HepG2 (cell line): Measurements from ENCODE around the gene ACSS2. TPM values are rescaled to one million over a fixed set of nuclear protein-coding genes. Genes with fewer than 3 reads are reported as not detected.

ENCODE experiments used
- ATAC-seq: fragments of 200-7000 bp; cut with Tn5 transposase; 3 replicates; pipeline ENCODE4 v1.9.1; 2020; ENCODE audit warnings: mild to moderate bottlenecking, moderate library complexity
- BruUV-seq: library from RNA; stranded (reverse); fragments of 400-500 nt; replicated peaks from 2 replicates; lab custom pipeline; 2021; lab: Mats Ljungman, UMichigan
- CTCF ChIA-PET: fragments of 300-600 bp; formaldehyde crosslinking; extraction: SDS; loops from one replicate; lab custom pipeline; 2021; ENCODE audit warnings: low total read pairs, inconsistent platforms, low intra/inter-chr PET ratio; lab: Yijun Ruan, JAX
- POLR2A ChIA-PET: fragments of 350-600 bp; sonication (Branson Sonifier 250); formaldehyde crosslinking; loops from one replicate; lab custom pipeline; 2020; ENCODE audit warnings: antibody characterized with exemption, inconsistent platforms; lab: Yijun Ruan, JAX
- DNase-seq: peaks from one replicate; pipeline ENCODE4 v3.0.0-alpha.2; 2015; ENCODE audit warnings: low spot score
- FAIRE-seq: peaks from 3 replicates; lab custom pipeline; 2011; peaks lifted over from hg19 to GRCh38; lab: Jason Lieb, UNC
- H2AFZ ChIP-seq: one replicate; pipeline ENCODE4 v1.6.1; 2011; ENCODE audit warnings: low read length, inconsistent platforms
- H3K27ac ChIP-seq: fragments of 300-600 bp; 3 replicates; pipeline ENCODE4 v1.8.0; 2011; ENCODE audit warnings: mixed run types, mild to moderate bottlenecking, mixed read lengths, low read length, inconsistent platforms; ENCODE audit not compliant: insufficient read depth; ENCODE audit errors: extremely low read length
- H3K27me3 ChIP-seq, 2 experiments: fragments of 200-600 bp in 1 of 2; 2 replicates in 1 of 2; 3 replicates in 1 of 2; pipeline versions ENCODE4 v1.6.0 to v1.8.0; 2011; ENCODE audit warnings: low read length in 2 of 2, mild to moderate bottlenecking in 2 of 2, moderate library complexity in 2 of 2, inconsistent platforms in 1 of 2; ENCODE audit not compliant: insufficient read depth in 2 of 2, control insufficient read depth in 1 of 2
- H3K36me3 ChIP-seq, 2 experiments: fragments of 200-600 bp in 1 of 2; replicated peaks in 1 of 2; 2 replicates in 1 of 2; 3 replicates in 1 of 2; pipeline versions ENCODE4 v1.5.1 to v1.8.0; 2011; ENCODE audit warnings: low read length in 2 of 2, inconsistent platforms in 1 of 2; ENCODE audit not compliant: insufficient read depth in 2 of 2, control insufficient read depth in 1 of 2
- H3K4me1 ChIP-seq: 2 replicates; pipeline ENCODE4 v1.5.1; 2012; ENCODE audit warnings: low read length, inconsistent platforms; ENCODE audit not compliant: insufficient read depth
- H3K4me2 ChIP-seq: 2 replicates; pipeline ENCODE4 v1.6.0; 2011; ENCODE audit warnings: low read depth, low read length, inconsistent platforms
- H3K4me3 ChIP-seq, 3 experiments: fragments of 200-600 bp in 1 of 3; sonication (generic), shearing (Covaris generic) in 1 of 3; replicated peaks in 1 of 3; 2 replicates each; pipeline ENCODE4 v1.5.1; 2011 to 2016; ENCODE audit warnings: low read length in 3 of 3, inconsistent platforms in 2 of 3, low read depth in 2 of 3, mild to moderate bottlenecking in 2 of 3, control low read depth in 1 of 3, mixed read lengths in 1 of 3; ENCODE audit not compliant: insufficient read depth in 1 of 3
- H3K79me2 ChIP-seq: one replicate; pipeline ENCODE4 v1.6.1; 2011; ENCODE audit warnings: low read length, inconsistent platforms; ENCODE audit not compliant: insufficient read depth
- H3K9ac ChIP-seq: 2 replicates; pipeline ENCODE4 v1.6.0; 2011; ENCODE audit warnings: mild to moderate bottlenecking, low read depth, low read length, inconsistent platforms; ENCODE audit not compliant: insufficient read depth
- H3K9me3 ChIP-seq: 2 replicates; pipeline ENCODE4 v1.5.1; 2012; ENCODE audit warnings: mild to moderate bottlenecking, low read length
- H4K20me1 ChIP-seq: 2 replicates; pipeline ENCODE4 v1.6.0; 2011; ENCODE audit warnings: inconsistent platforms, mild to moderate bottlenecking, low read length, moderate library complexity; ENCODE audit not compliant: insufficient read depth
- BORCS8-MEF2B ChIP-seq: sonication (generic); formaldehyde crosslinking; IDR thresholded peaks from 2 replicates; pipeline ENCODE4 v1.8.0; 2022; ENCODE audit warnings: mild to moderate bottlenecking, missing genetic modification reagents
- GLI4 ChIP-seq: sonication (generic); formaldehyde crosslinking; IDR thresholded peaks from 2 replicates; pipeline ENCODE4 v1.5.1; 2020; ENCODE audit warnings: missing genetic modification reagents, mild to moderate bottlenecking, moderate library complexity, borderline replicate concordance
- LCORL ChIP-seq, 2 experiments: fragments of 450-650 bp in 1 of 2; sonication (generic) in 1 of 2; formaldehyde crosslinking in 1 of 2; IDR thresholded peaks; 2 replicates each; pipeline versions ENCODE4 v1.5.0 to v1.6.1; 2017 to 2020; ENCODE audit warnings: antibody characterized with exemption in 1 of 2, missing genetic modification reagents in 1 of 2
- MED1 ChIP-seq: sonication (generic); formaldehyde crosslinking; IDR thresholded peaks from 2 replicates; pipeline ENCODE4 v1.4.0; 2020; ENCODE audit warnings: missing genetic modification reagents
- PHF8 ChIP-seq: sonication (generic); formaldehyde crosslinking; IDR thresholded peaks from 2 replicates; pipeline ENCODE4 v1.5.0; 2020; ENCODE audit warnings: missing genetic modification reagents
- ZEB1 ChIP-seq: IDR thresholded peaks from 2 replicates; pipeline ENCODE4 v1.6.1; 2012; ENCODE audit warnings: mild to moderate bottlenecking, low read depth, inconsistent platforms; ENCODE audit not compliant: insufficient replicate concordance
- ZFP36L1 ChIP-seq: sonication (generic); formaldehyde crosslinking; IDR thresholded peaks from 2 replicates; pipeline ENCODE4 v1.8.0; 2022; ENCODE audit warnings: mild to moderate bottlenecking, missing genetic modification reagents, moderate library complexity
- ZMYM3 ChIP-seq: sonication (generic); formaldehyde crosslinking; IDR thresholded peaks from 2 replicates; pipeline ENCODE4 v1.5.1; 2020; ENCODE audit warnings: mild to moderate bottlenecking, missing genetic modification reagents
- ZNF136 ChIP-seq: sonication (generic); formaldehyde crosslinking; IDR thresholded peaks from 2 replicates; pipeline ENCODE4 v1.8.1; 2022; ENCODE audit warnings: low read depth, mild to moderate bottlenecking, moderate library complexity, missing genetic modification reagents
- ZNF546 ChIP-seq: sonication (generic); formaldehyde crosslinking; conservative IDR thresholded peaks from 2 replicates; pipeline ENCODE4 v1.8.1; 2023; ENCODE audit warnings: mild to moderate bottlenecking, missing genetic modification reagents
- ZNF547 ChIP-seq: sonication (generic); formaldehyde crosslinking; IDR thresholded peaks from 2 replicates; pipeline ENCODE4 v1.5.1; 2020; ENCODE audit warnings: mild to moderate bottlenecking, missing genetic modification reagents
- ZNF562 ChIP-seq: sonication (generic); formaldehyde crosslinking; IDR thresholded peaks from 2 replicates; pipeline ENCODE4 v1.8.0; 2022; ENCODE audit warnings: missing genetic modification reagents, borderline replicate concordance
- ZNF761 ChIP-seq: sonication (generic); formaldehyde crosslinking; conservative IDR thresholded peaks from 2 replicates; pipeline ENCODE4 v1.4.0; 2020; ENCODE audit warnings: mild to moderate bottlenecking, missing genetic modification reagents
- ZNF782 ChIP-seq: sonication (generic); formaldehyde crosslinking; IDR thresholded peaks from 2 replicates; pipeline ENCODE4 v1.4.0; 2020; ENCODE audit warnings: missing genetic modification reagents, mild to moderate bottlenecking, borderline replicate concordance
- WGBS: methylation state at CpG from one replicate; pipeline ENCODE4 v1.1.6; 2017; ENCODE audit warnings: low lambda C conversion rate; 5-methylcytosine and 5-hydroxymethylcytosine counted together
- in situ Hi-C: cut with HindIII; loops from 2 replicates; pipeline ENCODE4 v1.10.0; 2017; ENCODE audit warnings: low pct_unique_long_range_greater_than_20kb; ENCODE audit not compliant: extremely low pct_ligation_motif_present
- intact Hi-C: fragments of 100-400 bp; cut with micrococcal nuclease; formaldehyde crosslinking; loops from one replicate; pipeline ENCODE4 v1.10.0; 2022; ENCODE audit not compliant: unreplicated experiment
- polyA plus RNA-seq, 8 experiments: library from polyadenylated mRNA; depleted of rRNA in 3 of 8; stranded (reverse) in 7 of 8; unstranded in 1 of 8; fragments of >200 nt; fragmentation: Illumina TruSeq in 4 of 8; extraction: Trizol in 4 of 8; gene quantifications; 2 replicates each; pipeline versions ENCODE4 v1.2.1 to v1.2.3, GENCODE V29; 2011 to 2016; ENCODE audit warnings: low read depth in 4 of 8, missing spikeins in 1 of 8, mixed read lengths in 1 of 8; ENCODE audit not compliant: insufficient read depth in 1 of 8
- total RNA-seq, 5 experiments: library from RNA; depleted of rRNA; stranded (reverse); fragments of >200 nt; fragmentation: Illumina TruSeq; extraction: Trizol; gene quantifications; 2 replicates each; pipeline ENCODE4 v1.2.3, GENCODE V29; 2016; ENCODE audit warnings: low read depth in 1 of 5
- TF ChIP-seq, protein P1 (sequence below): IDR thresholded peaks from 2 replicates; pipeline ENCODE4 v1.6.1; 2016

ACSS2 gene
- total and polyA plus RNA-seq, 2 of the 13 experiments (the other 11 are each of a cell fraction or from before 2014, with no cell fraction given) = 72.8 to 89.7 TPM

GRCh38 chr20:34843421-34843820 lies 33.0 kb upstream of the ACSS2 start:
- Histone ChIP-seq H2AFZ (no peak overlapping the region), H3K9me3 (no peaks in the 10 kb centered on the region), H3K4me3 (no peak overlapping the region), H3K27me3 (no peaks in the 10 kb centered on the region), H4K20me1 (no peaks in the 10 kb centered on the region), H3K36me3 (peaks cover 3 to 5% of the 10 kb centered on the region in 2 experiments; a peak in 3 of 5 replicates), H3K9ac (no peak overlapping the region), H3K4me2 (no peak overlapping the region), H3K4me1 (peaks cover 8% of the 10 kb centered on the region), H3K79me2 (no peaks in the 10 kb centered on the region), H3K27ac (no peak overlapping the region)
- DNase-seq (no peak), FAIRE-seq (no peak), ATAC-seq (no peak)
- POLR2A ChIA-PET = no interaction called here
- no peak for TF ChIP-seq BORCS8-MEF2B (CRISPR knock-in tag)
- TF ChIP-seq ZNF761 = no peak
- no peak for TF ChIP-seq ZMYM3
- TF ChIP-seq ZNF782 = no peak
- TF ChIP-seq ZNF136 (CRISPR knock-in tag) = no peak
- TF ChIP-seq, protein P1, sequence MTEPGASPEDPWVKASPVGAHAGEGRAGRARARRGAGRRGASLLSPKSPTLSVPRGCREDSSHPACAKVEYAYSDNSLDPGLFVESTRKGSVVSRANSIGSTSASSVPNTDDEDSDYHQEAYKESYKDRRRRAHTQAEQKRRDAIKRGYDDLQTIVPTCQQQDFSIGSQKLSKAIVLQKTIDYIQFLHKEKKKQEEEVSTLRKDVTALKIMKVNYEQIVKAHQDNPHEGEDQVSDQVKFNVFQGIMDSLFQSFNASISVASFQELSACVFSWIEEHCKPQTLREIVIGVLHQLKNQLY (CRISPR knock-in tag) = no peak
- TF ChIP-seq ZNF547 (CRISPR knock-in tag) = no peak
- no peak for TF ChIP-seq GLI4 (CRISPR knock-in tag)
- no peak for TF ChIP-seq ZFP36L1 (CRISPR knock-in tag)
- no peak for TF ChIP-seq ZEB1
- TF ChIP-seq MED1 (CRISPR knock-in tag) = no peak
- no peak for TF ChIP-seq ZNF562
- TF ChIP-seq ZNF546 (CRISPR knock-in tag) = no peak
- no peak for TF ChIP-seq PHF8
- no peak for TF ChIP-seq LCORL (IDR thresholded peaks at IDR 0.05)
- no peak for TF ChIP-seq LCORL (CRISPR knock-in tag; IDR thresholded peaks at IDR 0.05)
- intact Hi-C loops (no loop called here), in situ Hi-C loops (no loop called here)
- WGBS = 96% methylated on average over 2 of the region's 2 CpGs
- BruUV-seq = no TSS peak
- CTCF ChIA-PET = no interaction called here
